Melanocyte of skin (primary cell): ENCODE results near the gene KHK. TPM values are rescaled to one million over a fixed set of nuclear protein-coding genes. Genes with fewer than 3 reads are reported as not detected.

ENCODE experiments used
- total RNA-seq, 2 donors: library from RNA; depleted of rRNA; stranded (reverse); fragments of >200 nt; gene quantifications; 2 replicates each; pipeline ENCODE4 v1.2.3, GENCODE V29; 2012

The KHK gene
- 1 to 10 TPM; 2.8 to 3.7 TPM for total RNA-seq

DNA sequence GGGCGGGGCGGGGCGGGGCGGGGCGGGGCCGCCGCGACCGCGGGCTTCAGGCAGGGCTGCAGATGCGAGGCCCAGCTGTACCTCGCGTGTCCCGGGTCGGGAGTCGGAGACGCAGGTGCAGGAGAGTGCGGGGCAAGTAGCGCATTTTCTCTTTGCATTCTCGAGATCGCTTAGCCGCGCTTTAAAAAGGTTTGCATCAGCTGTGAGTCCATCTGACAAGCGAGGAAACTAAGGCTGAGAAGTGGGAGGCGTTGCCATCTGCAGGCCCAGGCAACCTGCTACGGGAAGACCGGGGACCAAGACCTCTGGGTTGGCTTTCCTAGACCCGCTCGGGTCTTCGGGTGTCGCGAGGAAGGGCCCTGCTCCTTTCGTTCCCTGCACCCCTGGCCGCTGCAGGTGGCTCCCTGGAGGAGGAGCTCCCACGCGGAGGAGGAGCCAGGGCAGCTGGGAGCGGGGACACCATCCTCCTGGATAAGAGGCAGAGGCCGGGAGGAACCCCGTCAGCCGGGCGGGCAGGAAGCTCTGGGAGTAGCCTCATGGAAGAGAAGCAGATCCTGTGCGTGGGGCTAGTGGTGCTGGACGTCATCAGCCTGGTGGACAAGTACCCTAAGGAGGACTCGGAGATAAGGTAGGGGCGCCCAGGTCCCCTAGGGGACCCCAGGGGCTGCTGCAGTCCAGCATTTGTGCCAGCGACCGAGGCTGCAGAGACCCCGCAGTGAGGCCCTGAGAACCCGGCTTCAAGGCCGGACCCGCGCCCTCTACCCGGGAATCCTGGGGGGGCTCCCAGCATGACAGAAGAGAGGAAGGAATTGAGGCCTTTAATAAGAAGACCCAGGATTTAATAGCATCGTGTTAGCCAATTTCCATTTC is at the start of gene KHK:
TSS of gene KHK (plus strand) at position 49 of the 870 bp plus-strand sequence. CDS start at position 537, 488 bp downstream.

DNA sequence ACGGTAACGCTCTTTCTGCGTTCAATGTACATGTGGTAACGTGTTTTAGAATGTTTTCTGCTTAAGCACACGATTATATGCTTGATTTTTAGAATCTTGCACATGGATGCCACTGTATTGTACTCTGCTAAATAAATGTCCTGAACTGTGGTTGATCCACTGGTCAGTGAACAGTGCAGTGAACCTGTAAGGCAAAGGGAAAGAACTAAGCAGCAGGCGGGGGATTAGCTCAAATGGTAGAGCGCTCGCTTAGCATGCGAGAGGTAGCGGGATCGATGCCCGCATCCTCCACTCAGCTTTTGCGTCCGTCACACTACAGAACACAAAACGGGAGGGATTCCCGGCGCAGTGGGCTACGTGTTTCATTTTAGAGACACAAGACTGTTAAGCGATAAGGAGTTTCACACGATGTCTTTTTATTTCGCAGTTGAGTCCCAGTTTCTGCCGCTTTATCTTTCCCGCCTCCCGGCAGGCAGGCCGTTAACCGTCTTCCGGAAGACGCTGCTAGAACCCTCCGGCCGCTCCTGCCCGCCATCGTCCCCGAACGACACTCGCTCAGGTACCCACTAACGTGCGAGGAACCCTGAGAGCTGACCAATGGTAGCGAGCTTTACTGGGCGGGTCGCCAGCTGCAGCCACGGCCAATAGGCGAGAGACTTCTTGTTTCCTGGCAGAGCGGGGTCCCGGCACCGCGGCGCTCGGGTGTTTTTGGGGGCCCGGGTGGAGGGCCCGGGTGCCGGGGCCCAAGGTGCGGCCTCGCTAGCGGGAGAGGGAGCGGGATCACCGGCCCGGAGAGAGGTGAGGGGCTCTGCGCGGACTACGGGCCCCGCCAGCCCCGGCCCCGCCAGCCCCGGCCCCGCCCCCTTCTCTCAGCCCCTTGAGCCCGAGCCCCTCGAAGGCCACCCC is 35.3 kb upstream of the KHK start, which contains the start of gene AGBL5:
TSS of gene AGBL5 (plus strand) at position 673 of the 906 bp plus-strand sequence. CDS start 1,291 bp downstream, outside the sequence.

GRCh38 chr2:27071277-27071989 is 15.1 kb upstream of the KHK start, which contains the start of gene OST4:
TSS of gene OST4 (minus strand) at chr2:27071654.

DNA sequence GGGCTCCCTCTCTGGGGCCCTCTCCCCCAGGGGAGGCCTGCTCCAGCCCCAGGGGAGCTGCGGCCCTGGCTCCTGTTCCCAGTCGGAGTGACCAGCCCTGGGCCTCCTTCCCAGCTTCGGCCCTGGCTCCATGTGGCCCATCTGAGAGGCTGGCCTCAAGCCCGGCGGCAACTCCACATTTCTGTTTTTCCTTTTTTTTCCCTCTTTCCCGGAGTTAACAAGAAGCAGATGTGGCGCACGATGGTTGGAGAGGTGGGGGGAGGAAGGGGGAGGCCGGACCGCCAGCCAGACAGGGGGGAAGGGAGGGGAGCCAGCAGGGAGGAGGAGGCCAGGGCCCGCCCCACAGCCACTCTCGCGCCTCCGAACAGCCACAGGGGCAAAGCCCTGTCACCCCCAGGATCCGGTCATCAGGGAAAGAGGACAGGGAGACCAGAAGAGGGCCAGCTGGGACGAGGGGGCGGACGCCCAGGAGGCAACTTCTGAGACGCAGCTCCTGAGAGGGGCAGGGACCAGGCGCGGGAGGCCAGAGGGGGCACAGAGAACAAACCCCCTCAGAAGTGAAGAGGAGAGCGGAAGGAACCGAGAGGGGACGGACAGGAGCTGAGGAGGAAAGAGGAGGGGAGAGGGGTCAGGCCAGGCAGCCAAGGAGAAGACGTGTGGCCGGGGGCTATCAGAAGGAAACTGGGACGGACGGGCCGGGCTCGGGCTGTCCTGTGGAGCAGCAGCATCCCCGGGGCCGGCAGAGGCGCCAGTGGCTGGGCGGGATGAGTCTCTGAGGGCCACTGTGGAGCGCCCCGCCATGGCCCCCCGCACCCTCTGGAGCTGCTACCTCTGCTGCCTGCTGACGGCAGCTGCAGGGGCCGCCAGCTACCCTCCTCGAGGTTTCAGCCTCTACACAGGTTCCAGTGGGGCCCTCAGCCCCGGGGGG is 8.0 kb upstream of the KHK start, which contains the start of gene EMILIN1:
TSS of gene EMILIN1 (plus strand) at position 349 of the 928 bp plus-strand sequence. CDS start at position 800, 451 bp downstream.

DNA sequence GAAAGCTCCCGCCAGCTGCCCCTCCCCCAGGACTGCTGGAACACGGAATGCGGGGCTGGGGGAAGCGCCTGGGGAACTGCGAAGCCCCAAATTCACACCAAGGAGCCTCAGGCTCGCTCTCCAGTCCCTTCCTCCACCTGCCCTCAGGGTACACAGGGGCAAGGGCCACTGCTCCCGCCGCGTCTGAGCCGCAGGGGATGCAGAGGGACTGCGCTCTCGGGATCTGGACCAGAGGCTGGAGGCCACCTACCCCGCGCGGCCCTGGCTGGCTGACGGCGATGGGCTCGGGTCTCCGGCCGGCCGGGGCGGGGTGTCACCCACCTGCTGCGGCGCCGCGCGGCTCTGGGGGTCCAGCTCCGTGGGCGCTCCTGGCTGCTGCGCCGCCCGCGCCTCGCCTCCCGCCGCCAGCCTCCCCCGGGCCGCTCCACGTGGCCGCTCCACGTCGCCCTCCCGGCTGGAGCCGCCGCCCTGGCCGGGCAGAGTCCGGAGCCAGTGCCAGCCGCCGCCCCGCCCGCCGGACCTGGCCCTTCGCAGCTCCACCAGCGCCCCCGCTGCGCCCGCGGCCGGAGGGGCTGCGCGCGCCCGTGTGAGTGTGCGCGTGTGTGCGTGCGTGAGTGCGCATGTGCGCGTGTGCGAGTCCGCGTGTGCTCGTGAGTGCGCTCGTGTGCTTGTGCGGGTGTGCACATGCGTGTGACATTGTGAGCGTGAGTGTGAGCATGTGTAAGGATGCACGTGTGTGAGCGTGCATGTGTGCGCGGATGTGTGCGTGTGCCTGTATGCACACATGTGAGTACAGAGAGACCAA is 32.2 kb downstream of the KHK start, which contains the start of gene CGREF1:
TSS of gene CGREF1 (minus strand) at position 604 of the 805 bp plus-strand sequence. CDS start 14,762 bp downstream, outside the sequence.

DNA sequence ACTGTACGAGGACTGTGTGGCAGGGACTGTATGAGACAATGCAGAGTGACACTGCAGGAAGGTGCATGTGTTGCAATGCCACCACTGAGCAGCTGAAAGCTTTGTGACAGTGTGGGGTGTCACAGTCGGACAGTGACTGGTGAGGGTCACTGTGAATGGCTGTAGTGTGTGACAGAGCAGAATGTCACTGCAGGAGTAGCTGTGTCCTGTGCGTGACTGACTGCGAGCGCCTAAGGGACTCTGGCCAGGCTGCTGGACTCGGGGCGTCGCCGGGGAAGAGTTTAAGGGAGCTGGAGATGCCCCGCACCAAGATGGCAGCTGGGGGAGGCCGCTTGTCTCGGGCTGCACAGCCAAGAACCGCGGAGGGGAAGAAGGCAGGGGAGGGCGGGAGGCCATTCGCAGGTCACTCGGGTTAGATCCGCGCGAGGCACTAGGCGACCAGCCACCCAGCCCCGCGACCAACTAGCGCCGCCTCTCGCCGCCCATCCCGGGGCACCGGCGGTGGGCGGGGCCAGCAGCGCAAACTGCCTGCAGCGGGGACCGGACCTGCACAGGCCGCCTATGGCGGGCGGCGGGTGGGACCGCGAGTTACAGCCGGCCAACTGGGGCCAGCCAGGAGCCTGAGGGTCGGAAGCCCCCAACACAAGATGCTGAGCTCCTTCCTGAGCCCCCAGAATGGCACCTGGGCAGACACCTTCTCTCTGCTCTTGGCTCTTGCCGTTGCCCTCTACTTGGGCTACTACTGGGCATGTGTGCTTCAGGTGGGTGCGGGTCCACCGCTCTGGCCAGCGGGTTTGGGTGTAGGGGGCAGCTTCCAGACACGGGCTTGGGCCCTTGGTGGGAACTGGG is 37.0 kb downstream of the KHK start, which contains the start of gene ABHD1:
TSS of gene ABHD1 (plus strand) at position 514 of the 849 bp plus-strand sequence. CDS start at position 648, 134 bp downstream.

DNA sequence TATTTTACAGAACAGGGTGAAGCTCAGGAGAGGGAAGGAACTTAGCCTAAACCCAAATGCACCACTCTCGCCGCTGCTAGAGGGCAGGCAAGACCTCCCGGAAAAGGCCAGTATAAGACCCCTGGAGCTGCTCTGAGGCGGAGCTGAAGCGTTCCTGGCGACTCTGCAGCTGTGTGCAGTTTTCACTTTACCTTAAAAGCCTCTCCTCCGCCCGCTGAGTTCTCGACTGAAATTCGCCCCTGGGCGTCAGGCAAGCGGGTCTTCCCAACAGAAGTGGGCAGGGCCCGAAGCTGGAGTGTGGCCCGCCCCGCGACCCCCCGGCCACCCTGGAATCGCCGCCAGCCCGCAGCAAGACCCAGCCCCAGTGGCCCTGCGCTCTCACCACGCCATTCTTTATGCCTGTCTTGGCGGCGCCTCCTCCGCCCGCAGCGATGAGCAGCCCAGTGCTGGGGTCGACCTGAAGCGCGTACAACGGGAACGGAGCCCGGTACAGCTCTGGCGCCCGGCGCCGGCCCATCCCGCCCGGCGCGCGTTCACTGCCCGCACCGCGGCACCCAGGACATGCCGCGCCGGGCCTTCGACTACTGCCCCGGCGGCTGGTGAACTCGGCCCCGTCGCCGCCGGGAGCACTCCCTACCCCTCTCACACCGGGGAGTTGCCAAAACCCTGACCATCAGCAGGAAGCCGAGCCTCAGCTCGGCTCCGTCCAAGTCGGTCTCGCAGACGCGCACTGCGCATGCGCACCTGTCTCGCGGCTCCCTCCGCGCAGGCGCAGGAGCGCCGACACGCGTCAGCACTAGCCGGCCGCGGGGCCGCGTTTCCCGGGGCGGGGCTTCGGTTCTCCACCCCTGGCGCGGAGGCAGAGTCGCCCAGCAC is 47.6 kb downstream of the KHK start, which contains the start of gene PREB:
TSS of gene PREB (minus strand) at position 732 of the 876 bp plus-strand sequence. CDS start at position 517, 215 bp downstream.

DNA sequence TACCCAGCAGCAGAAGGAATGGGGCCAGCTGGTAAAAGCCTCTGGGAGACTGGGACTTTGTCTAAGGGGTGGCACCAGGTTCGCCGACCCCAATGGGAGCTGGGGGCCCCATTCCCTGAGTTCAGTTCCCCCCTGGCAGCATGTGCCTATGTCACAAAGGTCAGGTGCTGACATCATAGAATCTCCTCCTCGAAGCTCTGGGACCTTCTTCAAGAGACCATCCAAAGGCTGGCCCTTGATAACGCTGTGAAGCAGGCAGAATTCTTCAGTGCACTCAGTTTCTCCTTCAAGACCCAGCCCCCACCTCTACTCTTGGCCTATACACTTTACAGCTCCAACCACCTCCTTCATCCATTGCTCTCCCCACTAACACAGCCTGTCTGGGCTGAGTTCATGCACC is 52.7 kb downstream of the KHK start, which contains the start of gene PRR30:
TSS of gene PRR30 (minus strand) at position 101 of the 400 bp plus-strand sequence. CDS start 1,081 bp downstream, outside the sequence.

GRCh38 chr2:27148801-27149439 is 62.3 kb downstream of the KHK start, which contains the start of gene TCF23:
TSS of gene TCF23 (plus strand) at chr2:27149004. CDS start at chr2:27149134, 130 bp downstream.

Other genes with a start within 250 kb of the KHK start
- gene DPYSL5, start 238.6 kb upstream of the KHK start, total RNA-seq: not detected
- gene MAPRE3, start 116.1 kb upstream of the KHK start, total RNA-seq: 1 to 10 TPM; 4.0 to 5.2 TPM
- gene TMEM214, start 53.8 kb upstream of the KHK start, total RNA-seq: 10 to 100 TPM; 43.7 to 47.6 TPM
- gene AGBL5, start 35.1 kb upstream of the KHK start, total RNA-seq: 10 to 100 TPM; 13.8 to 15.7 TPM
- 100 to 1,000 TPM; 137 to 193 TPM for gene OST4, start 15.1 kb upstream of the KHK start, total RNA-seq
- gene EMILIN1, start 8.2 kb upstream of the KHK start, total RNA-seq: 1 to 10 TPM; 4.8 to 8.0 TPM
- 1 to 10 TPM; 4.7 to 6.2 TPM for gene CGREF1, start 32.4 kb downstream of the KHK start, total RNA-seq
- under 1 TPM in 1 of 2 donors, not detected in 1; under 0.01 TPM for gene ABHD1, start 37.0 kb downstream of the KHK start, total RNA-seq
- gene PREB, start 47.9 kb downstream of the KHK start, total RNA-seq: 10 to 100 TPM; 56.8 to 75.6 TPM
- gene PRR30, start 52.6 kb downstream of the KHK start, total RNA-seq: not detected
- not detected for gene TCF23, start 62.2 kb downstream of the KHK start, total RNA-seq
- 100 to 1,000 TPM; 150 to 212 TPM for gene ATRAID, start 125.3 kb downstream of the KHK start, total RNA-seq
- 10 to 100 TPM; 35.8 to 87.9 TPM for gene SLC5A6, start 125.5 kb downstream of the KHK start, total RNA-seq
- gene CAD, start 130.6 kb downstream of the KHK start, total RNA-seq: 10 to 100 TPM; 23.7 to 41.3 TPM
- gene SLC30A3, start 176.3 kb downstream of the KHK start, total RNA-seq: under 1 TPM in 1 of 2 donors, not detected in 1; 0.34 TPM
- not detected for gene DNAJC5G, start 188.7 kb downstream of the KHK start, total RNA-seq
- not detected for gene TRIM54, start 195.7 kb downstream of the KHK start, total RNA-seq
- 1 to 10 TPM in 1 of 2 donors, under 1 TPM in 1; 0.67 to 2.1 TPM for gene UCN, start 221.7 kb downstream of the KHK start, total RNA-seq
- 100 to 1,000 TPM in 1 of 2 donors, 10 to 100 TPM in 1; 88.2 to 118 TPM for gene MPV17, start 236.3 kb downstream of the KHK start, total RNA-seq